SU-DHL-6 (cell line): ENCODE results near the gene R3HDM2.

ENCODE experiments used
- CTCF ChIP-seq: fragments of 200-600 bp; sonication (generic); IDR thresholded peaks from one replicate; pipeline ENCODE4 v1.5.1; 2017; ENCODE audit warnings: antibody characterized with exemption, mild to moderate bottlenecking, low read length, moderate library complexity; ENCODE audit not compliant: insufficient read depth, poor library complexity, severe bottlenecking
- EZH2phosphoT487 ChIP-seq: fragments of 200-600 bp; sonication (generic), shearing (Covaris generic); conservative IDR thresholded peaks from 2 replicates; pipeline ENCODE4 v1.6.1; 2018; ENCODE audit warnings: mild to moderate bottlenecking, antibody characterized with exemption, low read length, moderate library complexity, mixed read lengths

- TF ChIP-seq CTCF: peak; percentile 99
- no peak for TF ChIP-seq EZH2phosphoT487
Observed at GRCh38 chr12:57238854-57239554, 191.8 kb downstream of the R3HDM2 start.
